AG04450 (cell line): ENCODE data around the gene NLGN1. TPM values are rescaled to one million over a fixed set of nuclear protein-coding genes. Genes with fewer than 3 reads are reported as not detected.

Experiments
- CTCF ChIA-PET: fragments of 300-600, 350-600 bp; formaldehyde crosslinking; extraction: SDS; loops from one replicate; lab custom pipeline; 2022; ENCODE audit warnings: antibody characterized with exemption, inconsistent platforms; lab: Charles Lee
- POLR2A ChIA-PET: fragments of 350-600 bp; formaldehyde crosslinking; extraction: SDS; loops from one replicate; lab custom pipeline; 2021; ENCODE audit warnings: antibody characterized with exemption, inconsistent platforms; lab: Yijun Ruan, JAX
- DNase-seq: peaks from one replicate; pipeline ENCODE4 v3.0.0-alpha.2; 2011; ENCODE audit warnings: low read depth, low spot score
- H3K27ac ChIP-seq: one replicate; pipeline ENCODE4 v1.5.1; 2012; ENCODE audit warnings: low read depth, low read length, control low read depth
- H3K27me3 ChIP-seq: one replicate; pipeline ENCODE4 v1.6.0; 2012; ENCODE audit warnings: low read length; ENCODE audit not compliant: control insufficient read depth, insufficient read depth
- H3K4me3 ChIP-seq: 2 replicates; pipeline ENCODE4 v1.5.1; 2011; ENCODE audit warnings: mild to moderate bottlenecking, low read depth, low read length, control low read depth
- H3K9me3 ChIP-seq: 2 replicates; pipeline ENCODE4 v1.5.1; 2012; ENCODE audit warnings: low read length; ENCODE audit not compliant: control insufficient read depth, insufficient read depth
- polyA plus RNA-seq: library from polyadenylated mRNA; depleted of rRNA; stranded (reverse); fragments of >200 nt; gene quantifications from 2 replicates; pipeline ENCODE4 v1.2.3, GENCODE V29; 2011
- TF ChIP-seq, protein P1 (sequence below): IDR thresholded peaks from 2 replicates; pipeline ENCODE4 v1.5.1; 2011; ENCODE audit warnings: low read depth, low read length, control low read depth, inconsistent platforms

The NLGN1 gene
- polyA plus RNA-seq, 1 experiment, result 1.7 TPM

DNA sequence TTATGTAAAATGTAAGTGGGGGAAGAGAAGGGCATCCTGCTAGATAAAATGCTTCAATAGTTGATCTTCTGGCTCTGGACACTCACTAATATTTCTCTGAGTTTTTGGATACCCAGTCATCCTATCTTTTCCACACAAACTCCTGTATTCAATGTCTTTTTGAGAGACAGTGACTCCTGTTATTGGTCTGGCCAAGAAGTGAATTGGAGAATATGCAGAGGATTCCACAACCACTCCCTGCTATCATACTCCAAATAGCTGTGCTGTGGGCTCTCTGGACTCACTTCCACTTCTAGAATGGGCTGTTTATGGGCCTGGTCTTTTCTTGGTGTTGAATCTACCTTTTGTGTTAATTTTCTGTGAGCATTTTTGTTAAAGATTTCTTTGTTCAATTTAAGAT lies 376.8 kb downstream of the NLGN1 start:
- Histone ChIP-seq H3K27ac (no peak overlapping the region), H3K9me3 (no peaks in the 10 kb centered on the region), H3K27me3 (no peaks in the 10 kb centered on the region), H3K4me3 (no peak overlapping the region)
- TF ChIP-seq, protein P1, sequence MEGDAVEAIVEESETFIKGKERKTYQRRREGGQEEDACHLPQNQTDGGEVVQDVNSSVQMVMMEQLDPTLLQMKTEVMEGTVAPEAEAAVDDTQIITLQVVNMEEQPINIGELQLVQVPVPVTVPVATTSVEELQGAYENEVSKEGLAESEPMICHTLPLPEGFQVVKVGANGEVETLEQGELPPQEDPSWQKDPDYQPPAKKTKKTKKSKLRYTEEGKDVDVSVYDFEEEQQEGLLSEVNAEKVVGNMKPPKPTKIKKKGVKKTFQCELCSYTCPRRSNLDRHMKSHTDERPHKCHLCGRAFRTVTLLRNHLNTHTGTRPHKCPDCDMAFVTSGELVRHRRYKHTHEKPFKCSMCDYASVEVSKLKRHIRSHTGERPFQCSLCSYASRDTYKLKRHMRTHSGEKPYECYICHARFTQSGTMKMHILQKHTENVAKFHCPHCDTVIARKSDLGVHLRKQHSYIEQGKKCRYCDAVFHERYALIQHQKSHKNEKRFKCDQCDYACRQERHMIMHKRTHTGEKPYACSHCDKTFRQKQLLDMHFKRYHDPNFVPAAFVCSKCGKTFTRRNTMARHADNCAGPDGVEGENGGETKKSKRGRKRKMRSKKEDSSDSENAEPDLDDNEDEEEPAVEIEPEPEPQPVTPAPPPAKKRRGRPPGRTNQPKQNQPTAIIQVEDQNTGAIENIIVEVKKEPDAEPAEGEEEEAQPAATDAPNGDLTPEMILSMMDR, result no peak
- ChIA-PET POLR2A (no interaction called here), CTCF (no interaction called here)
- no peak for DNase-seq

DNA sequence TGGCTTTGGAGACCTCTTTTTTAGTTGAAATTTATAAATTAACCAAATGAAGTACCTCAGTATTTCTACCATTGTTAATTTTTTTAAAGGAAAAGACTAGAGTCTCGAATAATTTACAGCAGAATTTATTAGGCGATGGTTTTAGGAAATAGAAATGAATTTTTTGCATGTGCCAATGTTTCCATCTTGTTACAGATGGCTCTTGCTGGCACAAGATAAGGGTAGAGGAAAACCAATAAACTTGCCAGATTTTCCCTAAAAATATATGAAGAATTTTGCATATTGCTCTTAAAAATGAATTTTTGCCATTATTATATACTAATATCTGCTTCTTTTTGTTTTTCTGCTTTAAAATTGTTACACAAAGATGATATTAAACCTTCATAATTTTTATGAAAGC lies 380.7 kb downstream of the NLGN1 start:
- DNase-seq, result no peak
- no peak overlapping the region for H3K27ac ChIP-seq
- no peaks in the 10 kb centered on the region for H3K27me3 ChIP-seq
- ChIA-PET POLR2A (no interaction called here), CTCF (no interaction called here)
- no peaks in the 10 kb centered on the region for H3K9me3 ChIP-seq
- TF ChIP-seq, protein P1, result no peak
- no peak overlapping the region for H3K4me3 ChIP-seq

DNA sequence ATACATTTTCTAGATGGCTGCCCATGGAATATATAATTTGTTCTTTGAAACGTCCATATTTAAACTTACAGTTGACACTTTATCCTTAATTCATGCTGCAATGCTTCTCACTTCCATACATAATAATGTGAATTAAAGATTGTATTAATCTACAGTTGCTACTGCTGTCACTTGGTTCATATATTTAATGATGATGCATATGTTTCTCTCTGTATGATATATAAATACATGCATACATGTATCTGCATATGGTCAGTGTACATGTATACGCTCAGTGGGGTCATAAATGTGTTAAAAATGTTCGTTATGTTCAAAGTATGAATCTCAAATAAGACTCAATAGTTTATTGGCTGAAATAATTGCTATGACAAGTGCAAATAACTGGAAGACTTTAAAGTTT lies 382.5 kb downstream of the NLGN1 start:
- Histone ChIP-seq H3K9me3 (no peaks in the 10 kb centered on the region), H3K27ac (no peak overlapping the region), H3K4me3 (no peak overlapping the region), H3K27me3 (no peaks in the 10 kb centered on the region)
- ChIA-PET CTCF (no interaction called here), POLR2A (no interaction called here)
- no peak for DNase-seq
- TF ChIP-seq, protein P1, result no peak

DNA sequence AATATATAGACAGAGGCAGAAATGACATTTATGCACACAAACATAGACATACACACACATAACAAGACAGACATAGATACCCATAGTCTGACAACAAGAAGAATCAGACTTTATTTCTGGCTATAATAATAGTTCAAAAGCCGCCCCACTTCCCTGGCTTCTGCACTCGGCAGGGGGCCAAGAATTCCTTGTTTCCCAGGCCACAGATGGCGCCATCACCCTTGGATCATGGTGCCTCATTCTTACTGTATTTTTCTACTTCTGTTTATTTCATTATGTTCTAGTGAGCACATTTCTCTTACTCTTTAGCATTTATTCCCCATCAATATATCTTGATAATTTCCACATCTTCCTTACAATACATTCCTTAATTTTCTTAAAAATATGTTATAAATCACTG lies 387.5 kb downstream of the NLGN1 start:
- Histone ChIP-seq H3K27me3 (no peaks in the 10 kb centered on the region), H3K9me3 (no peaks in the 10 kb centered on the region), H3K4me3 (no peak overlapping the region), H3K27ac (no peak overlapping the region)
- CTCF ChIA-PET, result no interaction called here
- TF ChIP-seq, protein P1, result no peak
- no peak for DNase-seq
- POLR2A ChIA-PET, result no interaction called here

DNA sequence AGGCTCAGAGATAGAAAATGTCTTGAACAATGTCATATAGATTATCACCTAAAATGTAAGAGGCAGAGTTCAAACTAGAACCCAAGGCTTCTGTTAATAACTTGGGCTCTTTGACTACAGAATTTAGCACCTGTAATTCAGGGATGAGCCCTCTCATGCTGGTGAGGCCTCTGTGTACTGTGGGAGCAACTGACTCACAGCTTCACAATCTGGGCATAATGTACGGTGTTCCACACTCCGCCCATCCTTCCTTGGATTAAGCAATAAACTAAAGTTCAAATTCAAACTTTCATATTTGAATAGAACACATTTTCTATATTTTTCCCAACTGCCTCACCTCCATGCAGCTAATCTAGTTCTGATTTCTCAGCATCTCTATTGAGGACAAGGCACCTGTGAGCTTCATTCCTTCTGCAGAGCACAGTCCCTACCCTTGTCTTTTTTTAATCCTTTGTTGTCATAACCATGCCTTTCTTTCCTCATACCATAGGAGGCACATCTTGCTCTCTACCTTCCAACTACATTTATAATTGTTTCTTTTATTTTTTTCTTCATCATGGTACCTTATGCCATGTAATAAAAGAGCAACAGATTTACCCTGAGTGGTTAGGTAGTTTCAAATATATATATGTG lies 392.1 kb downstream of the NLGN1 start:
- TF ChIP-seq, protein P1, result no peak
- H3K27me3 ChIP-seq, result no peaks in the 10 kb centered on the region
- POLR2A ChIA-PET, result no interaction called here
- no peaks in the 10 kb centered on the region for H3K9me3 ChIP-seq
- no peak overlapping the region for H3K4me3 ChIP-seq
- no peak overlapping the region for H3K27ac ChIP-seq
- no peak for DNase-seq
- CTCF ChIA-PET, result no interaction called here
